ENCODE results near the gene PFKM.

- TF ChIP-seq CTCF (IDR thresholded peaks at IDR 0.05) = no peak
- no peak for TF ChIP-seq POLR2A (IDR thresholded peaks at IDR 0.05)
Measured at GRCh38 chr12:48128800-48129199, 9.6 kb downstream of the PFKM start.

Measured in ovary (tissue), 3 donors.